ENCODE measurements around the gene MALRD1.
A peak's percentile ranks its signal among the peaks of the same experiment; 100 is the strongest.

MALRD1 gene

DNA sequence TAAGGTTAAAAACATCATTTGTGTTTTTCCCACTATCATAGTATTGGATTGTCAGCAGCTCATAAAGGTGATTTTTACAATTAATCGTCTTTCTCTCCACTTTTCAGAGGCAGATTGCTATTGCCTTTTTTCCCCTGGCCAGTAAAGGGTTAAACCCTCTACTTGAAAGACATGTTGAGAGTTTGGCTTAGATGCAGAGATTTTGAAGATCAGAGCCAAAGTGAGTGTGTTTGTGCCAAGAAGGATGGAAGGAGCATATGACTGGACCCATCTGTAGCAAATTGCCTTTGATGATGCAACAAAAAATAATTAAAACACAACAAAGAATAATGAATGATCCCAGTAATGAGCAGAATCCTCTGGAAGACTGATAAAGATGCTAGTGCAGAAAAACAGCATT is 373.1 kb downstream of the MALRD1 start:
- Histone ChIP-seq H3K4me2 (no peak overlapping the region), H3K27ac (no peak overlapping the region), H3K4me1 (ENCODE audit: low read depth, poor library complexity, severe bottlenecking) (no peaks in the 10 kb centered on the region), H3K27me3 (ENCODE audit: insufficient read depth, low read depth) (no peaks in the 10 kb centered on the region), H3K36me3 (ENCODE audit: insufficient read depth) (no peaks in the 10 kb centered on the region), H3K4me3 (IDR thresholded peaks at IDR 0.05; ENCODE audit: insufficient read depth, low read depth, low read length) (no peak overlapping the region), H3K9ac (no peak overlapping the region), H3K79me2 (ENCODE audit: insufficient read depth, low read depth) (no peaks in the 10 kb centered on the region), H2AFZ (ENCODE audit: low read depth) (no peak overlapping the region), H4K20me1 (ENCODE audit: insufficient read depth) (no peaks in the 10 kb centered on the region)
- TF ChIP-seq, protein P1, sequence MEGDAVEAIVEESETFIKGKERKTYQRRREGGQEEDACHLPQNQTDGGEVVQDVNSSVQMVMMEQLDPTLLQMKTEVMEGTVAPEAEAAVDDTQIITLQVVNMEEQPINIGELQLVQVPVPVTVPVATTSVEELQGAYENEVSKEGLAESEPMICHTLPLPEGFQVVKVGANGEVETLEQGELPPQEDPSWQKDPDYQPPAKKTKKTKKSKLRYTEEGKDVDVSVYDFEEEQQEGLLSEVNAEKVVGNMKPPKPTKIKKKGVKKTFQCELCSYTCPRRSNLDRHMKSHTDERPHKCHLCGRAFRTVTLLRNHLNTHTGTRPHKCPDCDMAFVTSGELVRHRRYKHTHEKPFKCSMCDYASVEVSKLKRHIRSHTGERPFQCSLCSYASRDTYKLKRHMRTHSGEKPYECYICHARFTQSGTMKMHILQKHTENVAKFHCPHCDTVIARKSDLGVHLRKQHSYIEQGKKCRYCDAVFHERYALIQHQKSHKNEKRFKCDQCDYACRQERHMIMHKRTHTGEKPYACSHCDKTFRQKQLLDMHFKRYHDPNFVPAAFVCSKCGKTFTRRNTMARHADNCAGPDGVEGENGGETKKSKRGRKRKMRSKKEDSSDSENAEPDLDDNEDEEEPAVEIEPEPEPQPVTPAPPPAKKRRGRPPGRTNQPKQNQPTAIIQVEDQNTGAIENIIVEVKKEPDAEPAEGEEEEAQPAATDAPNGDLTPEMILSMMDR (conservative IDR thresholded peaks at IDR 0.05; ENCODE audit: low read depth, low read length): no peak

DNA sequence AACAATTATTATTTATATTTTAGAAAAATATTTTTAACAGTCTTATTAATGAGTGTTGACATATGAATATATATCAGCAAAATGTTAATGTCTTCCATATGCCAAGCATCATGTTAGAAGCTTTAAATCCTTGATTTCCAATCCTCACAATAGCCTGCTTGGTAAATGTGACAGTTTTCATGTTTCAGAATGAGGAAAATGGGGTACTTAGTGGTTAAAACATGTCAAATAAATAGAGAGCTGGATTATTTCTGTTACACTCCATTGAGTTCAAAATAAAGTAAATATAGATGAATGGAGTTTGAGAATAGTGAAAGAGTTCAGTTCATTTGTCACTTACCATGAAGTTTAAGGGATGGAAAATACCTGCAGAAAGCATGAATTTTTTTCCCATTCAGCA is 377.4 kb downstream of the MALRD1 start:
- H3K4me3 ChIP-seq (IDR thresholded peaks at IDR 0.05; ENCODE audit: insufficient read depth, low read depth, low read length): no peak overlapping the region
- H4K20me1 ChIP-seq (ENCODE audit: insufficient read depth): no peaks in the 10 kb centered on the region
- TF ChIP-seq, protein P1 (conservative IDR thresholded peaks at IDR 0.05; ENCODE audit: low read depth, low read length): no peak
- H3K27me3 ChIP-seq (ENCODE audit: insufficient read depth, low read depth): no peaks in the 10 kb centered on the region
- H3K9ac ChIP-seq: no peak overlapping the region
- no peaks in the 10 kb centered on the region for H3K36me3 ChIP-seq (ENCODE audit: insufficient read depth)
- no peak overlapping the region for H2AFZ ChIP-seq (ENCODE audit: low read depth)
- no peak overlapping the region for H3K4me2 ChIP-seq
- no peaks in the 10 kb centered on the region for H3K4me1 ChIP-seq (ENCODE audit: low read depth, poor library complexity, severe bottlenecking)
- no peaks in the 10 kb centered on the region for H3K79me2 ChIP-seq (ENCODE audit: insufficient read depth, low read depth)
- no peak overlapping the region for H3K27ac ChIP-seq

DNA sequence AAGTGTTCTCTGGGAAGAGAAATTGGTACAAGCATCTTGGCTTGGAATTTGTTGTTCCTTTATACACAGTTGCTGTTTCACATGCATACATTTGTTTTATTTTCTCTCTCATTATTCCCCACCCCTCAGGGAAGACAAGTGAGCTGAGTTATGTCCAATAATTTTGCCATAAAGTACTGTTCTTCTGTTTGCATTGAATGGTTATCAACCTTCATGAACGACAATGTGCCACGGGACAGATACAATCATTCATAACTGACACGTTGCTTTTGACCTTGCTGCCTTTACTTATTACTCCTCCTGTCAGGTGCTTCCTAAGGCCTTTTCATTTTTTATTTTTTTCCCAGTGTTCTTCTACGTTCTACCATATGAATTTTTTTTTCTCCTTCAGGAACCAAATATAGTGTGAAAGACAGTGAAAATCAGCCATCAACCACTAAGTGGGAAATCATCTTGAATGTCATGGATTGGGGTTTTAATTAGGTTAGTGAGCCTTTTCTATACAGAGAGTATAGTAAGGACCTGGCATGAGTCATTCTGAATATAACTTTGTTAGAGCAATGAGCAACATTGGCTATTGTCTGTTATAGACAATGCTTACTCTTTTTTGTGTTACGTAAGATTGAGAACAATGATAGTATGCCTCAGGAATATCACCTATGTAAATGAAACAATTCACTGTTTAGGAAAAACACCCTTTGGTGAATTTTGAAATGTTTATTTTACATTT is 383.2 kb downstream of the MALRD1 start:
- H3K4me1 ChIP-seq (ENCODE audit: low read depth, poor library complexity, severe bottlenecking): no peaks in the 10 kb centered on the region
- H3K27ac ChIP-seq: no peak overlapping the region
- H4K20me1 ChIP-seq (ENCODE audit: insufficient read depth): no peaks in the 10 kb centered on the region
- H3K79me2 ChIP-seq (ENCODE audit: insufficient read depth, low read depth): no peaks in the 10 kb centered on the region
- no peak overlapping the region for H3K9ac ChIP-seq
- H3K4me3 ChIP-seq (IDR thresholded peaks at IDR 0.05; ENCODE audit: insufficient read depth, low read depth, low read length): no peak overlapping the region
- no peaks in the 10 kb centered on the region for H3K36me3 ChIP-seq (ENCODE audit: insufficient read depth)
- H3K27me3 ChIP-seq (ENCODE audit: insufficient read depth, low read depth): no peaks in the 10 kb centered on the region
- no peak overlapping the region for H3K4me2 ChIP-seq
- H2AFZ ChIP-seq (ENCODE audit: low read depth): no peak overlapping the region
- TF ChIP-seq, protein P1 (conservative IDR thresholded peaks at IDR 0.05; ENCODE audit: low read depth, low read length): no peak

DNA sequence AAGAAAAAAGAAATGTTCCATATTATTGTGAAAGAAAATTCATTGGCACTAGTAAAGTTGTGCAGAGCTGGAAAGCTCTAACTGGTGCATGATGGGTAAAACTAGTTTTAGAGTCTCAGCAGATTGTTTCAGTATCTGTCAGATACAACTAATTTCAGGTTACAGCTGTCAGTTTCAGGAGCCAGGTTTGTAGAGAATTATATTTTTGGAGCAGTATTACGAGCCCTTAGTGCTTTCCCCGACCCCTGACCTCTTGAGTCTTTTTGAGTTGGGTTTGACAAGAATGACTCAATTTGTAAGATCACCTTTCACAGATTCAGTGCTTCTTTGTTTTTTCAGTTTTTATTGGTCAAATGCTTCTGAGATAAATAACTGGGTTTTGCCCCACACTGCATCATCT is 401.3 kb downstream of the MALRD1 start:
- peak overlapping the region; percentile 9; the same call in 1 of the 2 replicates for H3K4me2 ChIP-seq
- no peaks in the 10 kb centered on the region for H4K20me1 ChIP-seq (ENCODE audit: insufficient read depth)
- H3K4me3 ChIP-seq (IDR thresholded peaks at IDR 0.05; ENCODE audit: insufficient read depth, low read depth, low read length): no peak overlapping the region
- no peaks in the 10 kb centered on the region for H3K36me3 ChIP-seq (ENCODE audit: insufficient read depth)
- no peak overlapping the region; the same call in 1 of the 2 replicates for H2AFZ ChIP-seq (ENCODE audit: low read depth)
- no peaks in the 10 kb centered on the region for H3K27me3 ChIP-seq (ENCODE audit: insufficient read depth, low read depth)
- no peaks in the 10 kb centered on the region for H3K79me2 ChIP-seq (ENCODE audit: insufficient read depth, low read depth)
- TF ChIP-seq, protein P1 (conservative IDR thresholded peaks at IDR 0.05; ENCODE audit: low read depth, low read length): no peak
- peak overlapping the region; percentile 23; the same call in 1 of the 2 replicates for H3K27ac ChIP-seq
- peaks cover 22% of the 10 kb centered on the region for H3K4me1 ChIP-seq (ENCODE audit: low read depth, poor library complexity, severe bottlenecking)
- no peak overlapping the region for H3K9ac ChIP-seq

All from KMS-11 (cell line).